Measurements from ENCODE around the gene HDAC3.

Gene HDAC3

DNA sequence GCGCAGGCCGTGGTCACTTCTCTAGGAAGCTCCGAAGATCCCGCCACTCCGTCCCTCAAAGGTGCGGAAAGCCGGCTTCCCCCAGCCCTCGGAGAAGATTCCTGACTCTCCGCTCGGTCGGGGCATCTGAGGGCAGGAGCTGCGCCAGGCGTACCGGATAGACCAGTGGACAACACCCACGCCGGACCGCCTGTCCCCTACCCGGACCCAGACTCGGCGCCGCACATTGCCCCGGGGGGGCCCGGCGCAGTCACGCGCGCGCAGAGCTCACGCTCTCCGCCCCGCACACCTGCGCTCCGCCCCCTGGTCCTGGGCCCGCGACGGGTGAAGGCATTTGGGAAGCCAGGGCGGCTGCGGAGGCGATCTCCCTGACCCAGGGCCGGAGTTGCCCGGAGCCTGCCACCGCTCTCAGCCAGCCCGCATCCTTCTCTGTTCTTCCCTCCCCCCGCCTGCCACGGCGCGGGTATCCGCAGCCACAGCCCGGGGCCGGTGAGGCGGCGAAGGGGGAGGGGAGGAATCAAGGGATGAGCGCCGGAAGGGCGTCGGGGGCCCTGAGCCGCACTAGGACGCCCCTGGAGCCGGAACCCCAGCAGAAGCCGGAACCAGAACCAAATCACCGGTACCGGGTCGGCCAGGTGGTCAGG lies 596 bp upstream of the HDAC3 start:
- DNase-seq (ENCODE audit: low read depth), result no peak
- in situ Hi-C loops (cut with HindIII; ENCODE audit: low sequenced_read_pairs), result no loop called here
- TF ChIP-seq, protein P1, sequence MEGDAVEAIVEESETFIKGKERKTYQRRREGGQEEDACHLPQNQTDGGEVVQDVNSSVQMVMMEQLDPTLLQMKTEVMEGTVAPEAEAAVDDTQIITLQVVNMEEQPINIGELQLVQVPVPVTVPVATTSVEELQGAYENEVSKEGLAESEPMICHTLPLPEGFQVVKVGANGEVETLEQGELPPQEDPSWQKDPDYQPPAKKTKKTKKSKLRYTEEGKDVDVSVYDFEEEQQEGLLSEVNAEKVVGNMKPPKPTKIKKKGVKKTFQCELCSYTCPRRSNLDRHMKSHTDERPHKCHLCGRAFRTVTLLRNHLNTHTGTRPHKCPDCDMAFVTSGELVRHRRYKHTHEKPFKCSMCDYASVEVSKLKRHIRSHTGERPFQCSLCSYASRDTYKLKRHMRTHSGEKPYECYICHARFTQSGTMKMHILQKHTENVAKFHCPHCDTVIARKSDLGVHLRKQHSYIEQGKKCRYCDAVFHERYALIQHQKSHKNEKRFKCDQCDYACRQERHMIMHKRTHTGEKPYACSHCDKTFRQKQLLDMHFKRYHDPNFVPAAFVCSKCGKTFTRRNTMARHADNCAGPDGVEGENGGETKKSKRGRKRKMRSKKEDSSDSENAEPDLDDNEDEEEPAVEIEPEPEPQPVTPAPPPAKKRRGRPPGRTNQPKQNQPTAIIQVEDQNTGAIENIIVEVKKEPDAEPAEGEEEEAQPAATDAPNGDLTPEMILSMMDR (IDR thresholded peaks at IDR 0.05; ENCODE audit: low read depth, low read length, missing control alignments), result no peak
- H3K4me3 ChIP-seq (ENCODE audit: low read depth, low read length), result peak overlapping the region; percentile 98

DNA sequence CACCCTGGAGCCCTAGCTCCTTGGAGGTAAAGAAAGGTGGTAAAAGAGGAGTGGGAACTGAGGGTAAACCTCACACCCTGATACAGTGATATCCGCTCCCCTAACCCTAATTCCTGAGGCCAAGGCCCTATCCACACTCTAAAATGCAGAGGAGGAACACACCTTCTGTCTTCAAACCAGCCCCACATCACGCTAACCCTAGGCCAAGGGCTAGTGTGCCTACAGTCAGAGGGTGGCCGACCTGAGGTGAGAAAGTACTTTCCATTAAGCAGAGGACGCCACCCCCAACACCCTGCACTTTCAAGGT lies 590 bp downstream of the HDAC3 start:
- DNase-seq (ENCODE audit: low read depth), result no peak
- H3K4me3 ChIP-seq (ENCODE audit: low read depth, low read length), result peak overlapping the region; percentile 98
- in situ Hi-C loops (cut with HindIII; ENCODE audit: low sequenced_read_pairs), result no loop called here
- TF ChIP-seq, protein P1 (IDR thresholded peaks at IDR 0.05; ENCODE audit: low read depth, low read length, missing control alignments), result no peak

DNA sequence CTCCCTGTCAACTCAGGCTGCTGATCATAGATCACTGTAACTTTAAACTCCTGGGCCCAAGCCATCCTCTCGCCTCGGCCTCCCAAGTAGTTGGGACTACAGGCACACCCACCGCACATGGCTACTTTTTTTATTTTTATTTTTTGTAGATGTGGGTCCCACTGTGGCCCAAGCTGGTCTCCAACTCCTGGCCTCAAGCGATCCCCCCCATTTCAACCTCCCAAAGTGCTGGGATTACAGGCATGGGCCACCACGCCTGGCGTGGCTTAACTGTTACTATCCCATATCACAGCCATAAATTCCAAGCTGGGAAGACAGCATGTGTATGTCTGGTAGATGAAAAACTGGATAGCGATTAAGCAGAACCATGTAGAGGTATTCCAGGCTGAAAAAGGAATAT lies 1.0 kb downstream of the HDAC3 start:
- in situ Hi-C loops (cut with HindIII; ENCODE audit: low sequenced_read_pairs), result no loop called here
- peak overlapping the region; percentile 98 for H3K4me3 ChIP-seq (ENCODE audit: low read depth, low read length)
- no peak for DNase-seq (ENCODE audit: low read depth)
- TF ChIP-seq, protein P1 (IDR thresholded peaks at IDR 0.05; ENCODE audit: low read depth, low read length, missing control alignments), result no peak

DNA sequence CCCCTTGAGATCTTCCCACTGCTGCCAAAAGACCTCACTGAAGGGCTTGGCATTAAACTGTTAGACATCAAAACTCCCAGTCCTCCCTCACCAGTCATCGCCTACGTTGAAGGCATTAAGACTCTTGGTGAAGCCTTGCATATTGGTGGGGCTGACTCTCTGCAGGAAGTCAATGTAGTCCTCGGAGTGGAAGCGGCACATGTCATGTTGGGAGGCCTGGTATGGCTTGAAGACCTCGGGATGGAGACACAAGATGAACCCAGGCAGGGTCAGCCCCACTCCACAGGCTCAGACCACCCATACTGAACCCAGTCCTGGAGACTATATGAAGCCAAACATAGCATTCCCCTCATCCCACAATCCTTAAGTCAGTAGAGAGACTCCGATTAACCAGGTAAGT lies 1.9 kb downstream of the HDAC3 start:
- in situ Hi-C loops (cut with HindIII; ENCODE audit: low sequenced_read_pairs), result no loop called here
- TF ChIP-seq, protein P1 (IDR thresholded peaks at IDR 0.05; ENCODE audit: low read depth, low read length, missing control alignments), result no peak
- DNase-seq (ENCODE audit: low read depth), result no peak
- no peak overlapping the region for H3K4me3 ChIP-seq (ENCODE audit: low read depth, low read length)

DNA sequence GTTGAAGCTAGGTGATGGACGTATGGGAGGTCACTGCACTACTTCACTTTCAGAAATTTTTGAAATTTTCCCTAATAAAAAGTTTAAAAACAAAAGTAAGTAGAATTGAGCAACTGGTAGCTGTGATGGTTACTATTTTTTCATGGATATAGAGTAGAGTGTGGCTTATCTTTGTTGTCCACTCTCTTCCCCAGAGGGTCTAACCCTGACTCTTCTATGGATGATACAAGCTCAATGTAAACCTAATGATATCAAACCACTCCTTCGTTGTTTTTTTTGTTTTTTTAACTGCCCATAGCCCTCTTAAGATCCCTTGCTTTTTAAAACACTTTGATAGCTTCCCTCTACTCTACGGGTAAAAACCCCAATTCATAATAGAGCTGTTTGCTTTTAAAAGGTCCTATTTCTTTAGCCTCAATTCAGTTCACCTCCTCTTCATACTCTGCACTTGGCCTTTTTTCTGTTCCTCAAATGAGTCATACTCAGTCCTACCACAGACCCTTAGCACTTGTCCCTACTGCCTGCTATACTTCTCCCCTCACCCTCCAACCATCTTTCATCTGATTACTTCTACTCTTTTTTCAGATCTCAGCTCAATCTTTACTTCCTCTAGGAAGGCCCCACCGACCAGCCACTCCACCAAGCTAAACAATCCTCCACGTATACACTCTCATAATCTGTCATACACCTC lies 2.6 kb downstream of the HDAC3 start:
- TF ChIP-seq, protein P1 (IDR thresholded peaks at IDR 0.05; ENCODE audit: low read depth, low read length, missing control alignments), result no peak
- no peak overlapping the region for H3K4me3 ChIP-seq (ENCODE audit: low read depth, low read length)
- no peak for DNase-seq (ENCODE audit: low read depth)
- in situ Hi-C loops (cut with HindIII; ENCODE audit: low sequenced_read_pairs), result no loop called here

DNA sequence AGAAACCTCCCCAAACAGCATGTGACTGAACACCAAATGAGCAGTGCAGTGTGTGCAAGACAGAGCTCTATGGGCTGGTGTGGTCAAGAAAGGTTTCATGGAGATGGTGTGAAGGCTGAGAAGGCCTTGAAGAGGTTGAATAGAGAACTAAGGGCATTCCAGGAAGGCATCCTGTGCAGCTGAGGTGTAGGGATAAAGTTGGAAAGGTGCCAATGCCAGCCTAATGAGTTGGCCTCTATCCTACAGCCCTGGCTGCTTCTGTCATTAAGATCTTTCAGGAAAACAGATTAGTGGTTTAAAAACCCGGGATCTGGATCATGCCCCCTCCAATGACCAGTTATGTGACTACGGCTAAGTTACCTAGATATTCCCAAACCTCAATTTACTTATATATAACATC lies 4.0 kb downstream of the HDAC3 start:
- in situ Hi-C loops (cut with HindIII; ENCODE audit: low sequenced_read_pairs), result no loop called here
- H3K4me3 ChIP-seq (ENCODE audit: low read depth, low read length), result no peak overlapping the region
- no peak for DNase-seq (ENCODE audit: low read depth)
- TF ChIP-seq, protein P1 (IDR thresholded peaks at IDR 0.05; ENCODE audit: low read depth, low read length, missing control alignments), result no peak
